GM12873 (cell line): ENCODE results near the gene STAG1.

Source experiments
- TF ChIP-seq, protein P1 (sequence below): IDR thresholded peaks from 2 replicates; pipeline ENCODE4 v1.5.1; 2012; ENCODE audit warnings: low read depth, mild to moderate bottlenecking, moderate library complexity, low read length, control low read depth; ENCODE audit not compliant: insufficient read depth; ENCODE audit errors: missing control alignments

Gene STAG1

DNA sequence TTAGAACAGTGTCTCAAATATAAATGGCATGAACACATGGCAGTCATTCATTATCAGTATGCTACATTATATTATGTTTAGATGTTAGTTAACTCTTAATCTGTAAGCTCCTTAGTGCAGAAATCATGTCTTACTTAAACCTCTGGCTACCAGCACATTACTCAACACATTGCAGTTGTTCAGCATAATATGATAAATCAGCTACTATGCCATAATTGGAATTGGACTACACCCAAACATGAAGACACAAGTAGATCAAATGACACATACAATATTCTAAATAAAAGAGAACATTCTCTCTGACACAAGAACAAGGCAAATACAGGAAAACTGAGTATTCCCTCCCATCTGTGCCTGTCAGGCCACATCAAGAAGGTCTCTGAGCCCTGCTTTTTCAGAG is 385.9 kb downstream of the STAG1 start:
- TF ChIP-seq, protein P1, sequence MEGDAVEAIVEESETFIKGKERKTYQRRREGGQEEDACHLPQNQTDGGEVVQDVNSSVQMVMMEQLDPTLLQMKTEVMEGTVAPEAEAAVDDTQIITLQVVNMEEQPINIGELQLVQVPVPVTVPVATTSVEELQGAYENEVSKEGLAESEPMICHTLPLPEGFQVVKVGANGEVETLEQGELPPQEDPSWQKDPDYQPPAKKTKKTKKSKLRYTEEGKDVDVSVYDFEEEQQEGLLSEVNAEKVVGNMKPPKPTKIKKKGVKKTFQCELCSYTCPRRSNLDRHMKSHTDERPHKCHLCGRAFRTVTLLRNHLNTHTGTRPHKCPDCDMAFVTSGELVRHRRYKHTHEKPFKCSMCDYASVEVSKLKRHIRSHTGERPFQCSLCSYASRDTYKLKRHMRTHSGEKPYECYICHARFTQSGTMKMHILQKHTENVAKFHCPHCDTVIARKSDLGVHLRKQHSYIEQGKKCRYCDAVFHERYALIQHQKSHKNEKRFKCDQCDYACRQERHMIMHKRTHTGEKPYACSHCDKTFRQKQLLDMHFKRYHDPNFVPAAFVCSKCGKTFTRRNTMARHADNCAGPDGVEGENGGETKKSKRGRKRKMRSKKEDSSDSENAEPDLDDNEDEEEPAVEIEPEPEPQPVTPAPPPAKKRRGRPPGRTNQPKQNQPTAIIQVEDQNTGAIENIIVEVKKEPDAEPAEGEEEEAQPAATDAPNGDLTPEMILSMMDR: no peak

- TF ChIP-seq, protein P1: no peak
Measured at GRCh38 chr3:136353461-136353860, 398.7 kb downstream of the STAG1 start.

DNA sequence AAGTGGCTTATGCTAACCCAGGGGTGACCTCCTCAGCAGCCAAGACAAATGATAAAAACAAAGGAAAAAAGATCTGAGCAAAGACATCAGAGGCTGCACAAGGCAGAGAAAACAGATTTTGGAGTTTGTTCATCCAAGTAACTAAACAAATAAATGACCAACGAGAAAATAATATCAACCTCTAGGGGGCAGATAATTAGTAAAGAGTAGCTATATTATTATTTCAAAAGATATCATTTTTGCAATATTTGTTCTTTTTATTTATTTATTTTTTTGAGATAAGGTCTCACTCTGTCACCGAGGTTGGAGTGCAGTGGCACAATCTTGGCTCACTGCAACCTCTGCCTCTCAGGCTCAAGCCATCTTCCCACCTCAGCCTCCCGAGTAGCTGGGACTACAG is 400.3 kb downstream of the STAG1 start:
- TF ChIP-seq, protein P1: no peak

DNA sequence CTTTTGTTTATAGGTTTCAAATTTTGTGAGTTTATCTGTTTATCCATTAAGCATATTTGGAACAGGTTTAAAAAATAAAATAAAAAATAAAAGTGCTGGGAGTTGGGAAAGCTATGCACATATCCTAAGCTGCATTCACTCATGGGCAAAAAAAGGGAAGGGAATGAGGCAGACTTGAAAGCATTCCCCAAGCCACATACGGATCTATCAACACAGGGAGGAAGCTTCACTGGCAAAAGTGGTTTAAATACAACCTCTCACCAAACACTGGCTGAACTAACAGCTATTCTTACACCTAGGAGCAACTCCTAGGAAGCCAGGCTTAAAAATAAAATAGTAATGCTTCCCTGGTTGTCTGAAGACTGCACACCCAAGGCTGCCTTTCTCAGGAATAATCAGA is 400.8 kb downstream of the STAG1 start:
- TF ChIP-seq, protein P1: no peak

GRCh38 chr3:136350557-136350956 is 401.6 kb downstream of the STAG1 start:
- TF ChIP-seq, protein P1: no peak

GRCh38 chr3:136350132-136350531 is 402.0 kb downstream of the STAG1 start:
- TF ChIP-seq, protein P1: no peak

- TF ChIP-seq, protein P1: no peak
Measured at GRCh38 chr3:136346486-136346885, 405.7 kb downstream of the STAG1 start.
